ENCODE results near the gene SNRPD3. TPM values are rescaled to one million over a fixed set of nuclear protein-coding genes. Genes with fewer than 3 reads are reported as not detected.
"Not testable (repeated sequence)": the region's sequence is repeated elsewhere in the genome, so short reads cannot be mapped to it uniquely, and the experiment has no call there.

SNRPD3 gene
- polyA plus RNA-seq, 1 donor = 145 TPM

DNA sequence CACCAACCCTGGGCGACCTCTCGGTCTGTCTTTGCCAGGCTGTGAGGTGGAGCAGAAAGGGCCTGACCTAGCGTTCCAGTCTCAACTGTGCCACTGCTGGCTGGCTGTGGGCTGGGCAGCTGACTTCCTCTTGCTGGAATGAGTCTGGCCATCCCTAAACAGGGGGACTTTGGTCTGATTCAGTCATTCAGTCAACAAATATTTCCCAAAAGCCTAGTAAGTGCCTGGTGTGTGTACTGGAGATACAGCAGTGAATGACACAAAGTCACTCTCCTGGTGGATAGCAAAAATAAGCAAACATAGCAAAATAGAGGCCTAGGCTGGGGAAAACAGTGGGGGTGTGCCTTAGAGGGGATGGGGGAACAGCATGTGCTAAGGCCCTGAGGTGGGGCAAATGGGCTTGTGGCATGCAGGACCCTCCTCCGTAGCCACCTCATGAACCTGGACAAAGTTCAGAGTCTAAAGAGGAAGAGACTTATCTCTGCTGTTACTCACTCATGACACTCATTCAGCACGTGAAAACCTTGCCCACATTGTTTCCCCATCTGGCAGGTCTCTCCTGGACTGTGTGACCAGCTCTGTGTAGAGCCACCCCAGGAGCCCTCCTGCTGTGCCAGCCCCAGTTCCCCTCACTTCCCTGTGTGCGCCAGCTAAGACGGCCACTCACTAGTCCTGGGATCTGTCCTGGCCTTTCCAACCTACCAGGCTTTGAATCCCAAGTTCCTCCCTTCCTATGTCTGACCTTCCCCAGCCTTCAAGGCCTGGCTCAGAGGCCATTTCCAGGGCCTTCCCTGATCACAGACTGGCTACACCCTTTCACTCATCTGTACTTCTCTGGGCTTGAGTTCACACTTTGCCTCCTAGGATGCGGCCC lies 5.5 kb upstream of the SNRPD3 start:
- WGBS (ENCODE audit: insufficient coverage, low lambda C conversion rate) = no CpG with 5 or more reads among the region's 8 CpGs

DNA sequence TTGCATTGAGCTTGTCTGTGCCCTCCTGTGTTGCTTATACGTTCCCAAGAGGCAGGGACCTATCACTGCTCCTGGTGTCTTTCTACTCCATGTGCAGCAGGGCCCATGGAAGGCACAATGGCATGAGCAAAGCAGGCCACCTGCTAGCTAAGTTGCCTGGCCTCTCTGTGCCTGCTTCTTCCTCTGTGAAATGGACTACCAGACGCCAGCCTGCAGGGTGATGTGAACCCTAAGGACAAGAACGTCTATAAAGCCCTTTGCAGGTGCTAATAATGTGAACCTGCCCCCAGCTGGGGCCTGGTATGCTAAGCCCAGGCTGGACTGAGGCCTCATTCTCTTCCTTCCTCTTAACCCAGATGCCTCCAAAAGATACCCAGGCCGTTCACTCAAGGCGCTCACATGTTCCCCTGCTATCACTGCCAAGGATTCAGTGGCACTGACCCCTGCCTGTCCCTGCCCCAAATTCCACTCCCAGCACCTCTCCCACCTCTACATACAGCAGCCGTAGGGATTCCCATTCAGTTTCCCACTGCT lies 4.8 kb upstream of the SNRPD3 start:
- Histone ChIP-seq H3K27me3 (ENCODE audit: control insufficient read depth, insufficient read depth, low read length) (no peaks in the 10 kb centered on the region), H3K9me3 (ENCODE audit: control insufficient read depth, low read depth, low read length) (no peaks in the 10 kb centered on the region), H3K36me3 (ENCODE audit: control insufficient read depth, insufficient read depth, low read length) (peaks cover 58% of the 10 kb centered on the region), H3K27ac (ENCODE audit: low read length) (peak overlapping the region; percentile 87), H3K4me1 (ENCODE audit: control insufficient read depth, insufficient read depth, low read length) (peaks cover 52% of the 10 kb centered on the region), H3K4me3 (ENCODE audit: low read length) (no peak overlapping the region)
- no CpG with 5 or more reads among the region's 6 CpGs for WGBS (ENCODE audit: insufficient coverage, low lambda C conversion rate)
- peak in 1 of 2 donors; percentile 23 for DNase-seq

More for the DNA sequence above, 5.5 kb upstream of the SNRPD3 start:
- H3K27me3 ChIP-seq (ENCODE audit: control insufficient read depth, insufficient read depth, low read length) = no peaks in the 10 kb centered on the region
- no peak overlapping the region for H3K4me3 ChIP-seq (ENCODE audit: low read length)
- H3K36me3 ChIP-seq (ENCODE audit: control insufficient read depth, insufficient read depth, low read length) = peaks cover 60% of the 10 kb centered on the region
- peak overlapping the region; percentile 87 for H3K27ac ChIP-seq (ENCODE audit: low read length)
- no peaks in the 10 kb centered on the region for H3K9me3 ChIP-seq (ENCODE audit: control insufficient read depth, low read depth, low read length)
- peak; percentile 86 to 94 for DNase-seq
- peaks cover 52% of the 10 kb centered on the region for H3K4me1 ChIP-seq (ENCODE audit: control insufficient read depth, insufficient read depth, low read length)

GRCh38 chr22:24552503-24553286 lies 3.1 kb upstream of the SNRPD3 start:
- no CpG with 5 or more reads among the region's 10 CpGs for WGBS (ENCODE audit: insufficient coverage, low lambda C conversion rate)
- DNase-seq = peak in 1 of 2 donors; percentile 30
- H3K9me3 ChIP-seq (ENCODE audit: control insufficient read depth, low read depth, low read length); H3K27me3 ChIP-seq (ENCODE audit: control insufficient read depth, insufficient read depth, low read length): not testable (repeated sequence)
- peak overlapping the region; percentile 93 for H3K4me3 ChIP-seq (ENCODE audit: low read length)
- peaks cover 56% of the 10 kb centered on the region for H3K4me1 ChIP-seq (ENCODE audit: control insufficient read depth, insufficient read depth, low read length)
- peaks cover 45% of the 10 kb centered on the region for H3K36me3 ChIP-seq (ENCODE audit: control insufficient read depth, insufficient read depth, low read length)
- H3K27ac ChIP-seq (ENCODE audit: low read length) = peak overlapping the region; percentile 95

DNA sequence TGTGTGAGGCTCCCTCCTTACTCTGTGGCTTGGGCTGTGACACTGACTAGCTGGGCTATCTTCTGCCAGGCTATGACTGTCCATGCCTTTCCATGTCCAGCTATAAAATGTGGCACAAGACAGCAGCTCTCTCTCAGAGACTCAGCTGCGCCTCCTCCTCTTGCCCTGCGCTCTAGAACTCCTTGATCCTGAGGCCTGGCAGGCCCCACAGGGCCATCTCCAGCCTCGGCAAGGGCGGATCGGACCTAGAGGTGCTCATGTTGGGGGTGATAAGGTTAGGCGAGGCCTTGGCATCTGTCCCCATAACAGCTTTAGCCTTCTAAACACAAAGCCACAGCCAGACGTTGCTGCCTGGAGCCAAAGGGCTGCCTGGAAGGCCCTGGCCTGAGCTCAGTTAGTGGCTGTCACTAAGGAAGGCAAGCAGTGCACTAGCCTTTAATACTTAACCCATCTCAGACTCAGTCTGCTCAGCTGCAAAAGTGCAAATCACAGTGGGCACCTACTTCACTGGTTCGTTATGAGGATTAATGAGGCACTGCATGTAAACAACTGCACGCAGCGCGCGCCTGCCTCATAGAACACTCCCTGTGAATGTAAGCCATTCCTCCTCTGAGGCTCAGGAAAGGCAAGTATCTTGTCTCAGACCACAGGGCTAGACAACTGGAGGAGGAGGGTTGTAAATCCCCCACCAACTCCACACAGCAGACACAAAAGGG lies 2.0 kb upstream of the SNRPD3 start:
- no CpG with 5 or more reads among the region's 12 CpGs for WGBS (ENCODE audit: insufficient coverage, low lambda C conversion rate)
- peaks cover 56% of the 10 kb centered on the region for H3K4me1 ChIP-seq (ENCODE audit: control insufficient read depth, insufficient read depth, low read length)
- H3K4me3 ChIP-seq (ENCODE audit: low read length) = peak overlapping the region; percentile 93
- H3K27ac ChIP-seq (ENCODE audit: low read length) = peak overlapping the region; percentile 95
- H3K36me3 ChIP-seq (ENCODE audit: control insufficient read depth, insufficient read depth, low read length) = peaks cover 44% of the 10 kb centered on the region
- H3K27me3 ChIP-seq (ENCODE audit: control insufficient read depth, insufficient read depth, low read length) = no peaks in the 10 kb centered on the region
- H3K9me3 ChIP-seq (ENCODE audit: control insufficient read depth, low read depth, low read length) = no peaks in the 10 kb centered on the region
- DNase-seq = peak; percentile 34 to 71

GRCh38 chr22:24554313-24555164 lies 1.3 kb upstream of the SNRPD3 start, which contains the start of gene GUCD1:
Gene GUCD1, minus strand, starts transcription at chr22:24555138. Its CDS starts 147 bp downstream, at chr22:24554991.
- Histone ChIP-seq H3K4me1 (ENCODE audit: control insufficient read depth, insufficient read depth, low read length) (peaks cover 48% of the 10 kb centered on the region), H3K27ac (ENCODE audit: low read length) (peak within 1 kb of the TSS; percentile 96), H3K36me3 (ENCODE audit: control insufficient read depth, insufficient read depth, low read length) (peaks cover 44% of the 10 kb centered on the region), H3K9me3 (ENCODE audit: control insufficient read depth, low read depth, low read length) (no peaks in the 10 kb centered on the region), H3K4me3 (ENCODE audit: low read length) (peak within 1 kb of the TSS; percentile 93), H3K27me3 (ENCODE audit: control insufficient read depth, insufficient read depth, low read length) (no peaks in the 10 kb centered on the region)
- DNase-seq = peak in 1 of 2 donors; percentile 35
- WGBS (ENCODE audit: insufficient coverage, low lambda C conversion rate) = no CpG with 5 or more reads among the region's 64 CpGs

GRCh38 chr22:24559471-24559870 lies 3.7 kb downstream of the SNRPD3 start:
- Histone ChIP-seq H3K27me3 (ENCODE audit: control insufficient read depth, insufficient read depth, low read length) (no peaks in the 10 kb centered on the region), H3K4me1 (ENCODE audit: control insufficient read depth, insufficient read depth, low read length) (peaks cover 21% of the 10 kb centered on the region), H3K9me3 (ENCODE audit: control insufficient read depth, low read depth, low read length) (no peaks in the 10 kb centered on the region), H3K36me3 (ENCODE audit: control insufficient read depth, insufficient read depth, low read length) (peaks cover 40% of the 10 kb centered on the region), H3K4me3 (ENCODE audit: low read length) (no peak overlapping the region), H3K27ac (ENCODE audit: low read length) (no peak overlapping the region)
- DNase-seq = no peak
- no CpG with 5 or more reads among the region's 4 CpGs for WGBS (ENCODE audit: insufficient coverage, low lambda C conversion rate)

- DNase-seq = no peak
- Histone ChIP-seq H3K27me3 (ENCODE audit: control insufficient read depth, insufficient read depth, low read length) (no peaks in the 10 kb centered on the region), H3K9me3 (ENCODE audit: control insufficient read depth, low read depth, low read length) (no peaks in the 10 kb centered on the region), H3K4me3 (ENCODE audit: low read length) (no peak overlapping the region), H3K4me1 (ENCODE audit: control insufficient read depth, insufficient read depth, low read length) (peaks cover 20% of the 10 kb centered on the region), H3K36me3 (ENCODE audit: control insufficient read depth, insufficient read depth, low read length) (peaks cover 53% of the 10 kb centered on the region), H3K27ac (ENCODE audit: low read length) (peak overlapping the region; percentile 72)
- WGBS (ENCODE audit: insufficient coverage, low lambda C conversion rate) = no CpG with 5 or more reads among the region's 2 CpGs
Observed at GRCh38 chr22:24563246-24563645, 7.4 kb downstream of the SNRPD3 start.

GRCh38 chr22:24564376-24565058 lies 8.7 kb downstream of the SNRPD3 start:
- Histone ChIP-seq H3K36me3 (ENCODE audit: control insufficient read depth, insufficient read depth, low read length) (peaks cover 52% of the 10 kb centered on the region), H3K27ac (ENCODE audit: low read length) (peak overlapping the region; percentile 72), H3K4me1 (ENCODE audit: control insufficient read depth, insufficient read depth, low read length) (peaks cover 20% of the 10 kb centered on the region), H3K9me3 (ENCODE audit: control insufficient read depth, low read depth, low read length) (no peaks in the 10 kb centered on the region), H3K27me3 (ENCODE audit: control insufficient read depth, insufficient read depth, low read length) (no peaks in the 10 kb centered on the region), H3K4me3 (ENCODE audit: low read length) (no peak overlapping the region)
- no CpG with 5 or more reads among the region's 2 CpGs for WGBS (ENCODE audit: insufficient coverage, low lambda C conversion rate)
- DNase-seq = peak; percentile 70 to 74

- H3K27me3 ChIP-seq (ENCODE audit: control insufficient read depth, insufficient read depth, low read length) = no peaks in the 10 kb centered on the region
- WGBS (ENCODE audit: insufficient coverage, low lambda C conversion rate) = no CpG with 5 or more reads among the region's 2 CpGs
- H3K4me1 ChIP-seq (ENCODE audit: control insufficient read depth, insufficient read depth, low read length) = peaks cover 20% of the 10 kb centered on the region
- no peak overlapping the region for H3K4me3 ChIP-seq (ENCODE audit: low read length)
- no peak for DNase-seq
- peak overlapping the region; percentile 72 for H3K27ac ChIP-seq (ENCODE audit: low read length)
- peaks cover 55% of the 10 kb centered on the region for H3K36me3 ChIP-seq (ENCODE audit: control insufficient read depth, insufficient read depth, low read length)
- H3K9me3 ChIP-seq (ENCODE audit: control insufficient read depth, low read depth, low read length) = no peaks in the 10 kb centered on the region
Observed at GRCh38 chr22:24565077-24565476, 9.3 kb downstream of the SNRPD3 start.

Measured in large intestine (tissue), 3 donors.